ENCODE measurements around the gene PDE7B. TPM values are rescaled to one million over a fixed set of nuclear protein-coding genes. Genes with fewer than 3 reads are reported as not detected.

The PDE7B gene
- total RNA-seq, 1 donor from 2014 or later, result 5.1 TPM

DNA sequence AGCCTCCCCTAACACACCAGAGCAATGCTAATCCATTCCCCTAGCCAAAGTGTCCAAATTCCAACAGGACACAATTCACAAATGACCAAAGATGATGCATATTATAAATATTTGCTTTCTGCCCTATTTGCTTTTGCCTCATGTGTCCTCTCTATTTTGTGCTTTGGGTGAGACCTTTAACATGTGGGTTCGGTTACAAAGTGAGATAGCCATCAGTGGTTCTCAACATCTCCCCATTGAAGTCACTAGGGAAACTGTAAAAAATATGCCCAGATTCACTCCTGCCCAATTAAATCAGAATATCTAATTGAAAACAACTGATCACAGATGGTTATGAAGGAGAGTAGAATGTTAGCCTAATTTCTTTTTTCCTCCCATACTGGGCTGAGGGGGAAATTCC lies 239.4 kb downstream of the PDE7B start:
- Mint-ChIP-seq H3K4me3 (no peak overlapping the region), H3K9me3 (peaks cover 10% of the 10 kb centered on the region), H3K36me3 (peaks cover 5% of the 10 kb centered on the region), H3K27me3 (no peaks in the 10 kb centered on the region), H3K4me1 (ENCODE audit: unreplicated experiment) (peaks cover 10% of the 10 kb centered on the region), H3K27ac (no peak overlapping the region)
- TF ChIP-seq, protein P1, sequence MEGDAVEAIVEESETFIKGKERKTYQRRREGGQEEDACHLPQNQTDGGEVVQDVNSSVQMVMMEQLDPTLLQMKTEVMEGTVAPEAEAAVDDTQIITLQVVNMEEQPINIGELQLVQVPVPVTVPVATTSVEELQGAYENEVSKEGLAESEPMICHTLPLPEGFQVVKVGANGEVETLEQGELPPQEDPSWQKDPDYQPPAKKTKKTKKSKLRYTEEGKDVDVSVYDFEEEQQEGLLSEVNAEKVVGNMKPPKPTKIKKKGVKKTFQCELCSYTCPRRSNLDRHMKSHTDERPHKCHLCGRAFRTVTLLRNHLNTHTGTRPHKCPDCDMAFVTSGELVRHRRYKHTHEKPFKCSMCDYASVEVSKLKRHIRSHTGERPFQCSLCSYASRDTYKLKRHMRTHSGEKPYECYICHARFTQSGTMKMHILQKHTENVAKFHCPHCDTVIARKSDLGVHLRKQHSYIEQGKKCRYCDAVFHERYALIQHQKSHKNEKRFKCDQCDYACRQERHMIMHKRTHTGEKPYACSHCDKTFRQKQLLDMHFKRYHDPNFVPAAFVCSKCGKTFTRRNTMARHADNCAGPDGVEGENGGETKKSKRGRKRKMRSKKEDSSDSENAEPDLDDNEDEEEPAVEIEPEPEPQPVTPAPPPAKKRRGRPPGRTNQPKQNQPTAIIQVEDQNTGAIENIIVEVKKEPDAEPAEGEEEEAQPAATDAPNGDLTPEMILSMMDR (conservative IDR thresholded peaks at IDR 0.05), result no peak
- no peak for DNase-seq (ENCODE audit: extremely low spot score, unreplicated experiment)

- TF ChIP-seq, protein P1 (conservative IDR thresholded peaks at IDR 0.05), result no peak
- no peak for DNase-seq (ENCODE audit: extremely low spot score, unreplicated experiment)
- no peak overlapping the region for H3K4me3 Mint-ChIP-seq
Observed at GRCh38 chr6:136092897-136093296, 241.4 kb downstream of the PDE7B start.

GRCh38 chr6:136093835-136094234 lies 242.3 kb downstream of the PDE7B start:
- no peaks in the 10 kb centered on the region for H3K27me3 Mint-ChIP-seq
- H3K27ac Mint-ChIP-seq, result no peak overlapping the region
- H3K36me3 Mint-ChIP-seq, result peaks cover 14% of the 10 kb centered on the region
- DNase-seq (ENCODE audit: extremely low spot score, unreplicated experiment), result no peak
- TF ChIP-seq, protein P1 (conservative IDR thresholded peaks at IDR 0.05), result no peak
- peaks cover 14% of the 10 kb centered on the region for H3K9me3 Mint-ChIP-seq
- peaks cover 10% of the 10 kb centered on the region for H3K4me1 Mint-ChIP-seq (ENCODE audit: unreplicated experiment)
- H3K4me3 Mint-ChIP-seq, result no peak overlapping the region

More at GRCh38 chr6:136092897-136093296, 241.4 kb downstream of the PDE7B start:
- no peak overlapping the region for H3K27ac Mint-ChIP-seq
- no peaks in the 10 kb centered on the region for H3K27me3 Mint-ChIP-seq
- H3K4me1 Mint-ChIP-seq (ENCODE audit: unreplicated experiment), result peaks cover 10% of the 10 kb centered on the region
- H3K9me3 Mint-ChIP-seq, result peaks cover 14% of the 10 kb centered on the region
- H3K36me3 Mint-ChIP-seq, result peaks cover 14% of the 10 kb centered on the region

DNA sequence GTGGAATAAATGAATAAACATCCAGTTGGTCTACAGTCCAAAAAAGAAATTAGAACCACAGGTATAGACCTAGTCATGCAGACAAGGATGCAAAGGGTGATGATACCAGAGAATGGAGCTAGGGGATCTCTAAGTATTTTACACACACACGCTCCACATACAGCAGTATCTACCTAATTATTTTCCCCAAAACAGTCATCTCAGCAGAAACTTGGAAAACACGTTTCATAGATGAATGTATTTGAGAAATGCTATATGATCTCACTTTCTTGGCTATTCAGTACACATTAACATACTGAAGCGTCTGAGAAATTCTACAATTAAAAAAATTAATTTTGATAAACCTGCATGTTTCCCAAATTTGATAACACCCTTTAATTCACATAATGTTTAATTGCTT lies 243.3 kb downstream of the PDE7B start:
- Mint-ChIP-seq H3K9me3 (peaks cover 14% of the 10 kb centered on the region), H3K4me1 (ENCODE audit: unreplicated experiment) (peaks cover 10% of the 10 kb centered on the region), H3K36me3 (peaks cover 14% of the 10 kb centered on the region), H3K4me3 (no peak overlapping the region), H3K27me3 (no peaks in the 10 kb centered on the region), H3K27ac (no peak overlapping the region)
- DNase-seq (ENCODE audit: extremely low spot score, unreplicated experiment), result no peak
- TF ChIP-seq, protein P1 (conservative IDR thresholded peaks at IDR 0.05), result no peak

DNA sequence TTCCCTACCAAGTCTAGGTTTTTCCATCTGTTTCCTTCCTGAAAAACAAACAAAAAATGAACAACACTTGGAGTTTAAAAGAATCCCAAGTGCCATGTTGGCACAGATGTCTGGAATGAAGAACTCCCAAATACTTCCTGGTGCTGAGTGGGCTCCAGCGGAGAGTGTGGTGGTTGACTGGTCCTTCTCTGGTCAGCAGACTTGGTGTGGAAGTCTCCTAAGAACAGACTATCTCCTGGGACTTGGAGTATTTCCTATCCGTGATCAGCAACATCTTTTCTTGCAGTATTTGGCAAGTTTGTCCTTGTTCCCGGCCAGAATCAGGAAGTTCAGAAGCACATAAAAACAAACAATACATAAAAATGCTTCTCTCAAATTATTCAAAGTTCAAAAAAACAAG lies 244.5 kb downstream of the PDE7B start:
- no peak overlapping the region for H3K4me3 Mint-ChIP-seq
- H3K27ac Mint-ChIP-seq, result no peak overlapping the region
- TF ChIP-seq, protein P1 (conservative IDR thresholded peaks at IDR 0.05), result no peak
- H3K4me1 Mint-ChIP-seq (ENCODE audit: unreplicated experiment), result peaks cover 4% of the 10 kb centered on the region
- DNase-seq (ENCODE audit: extremely low spot score, unreplicated experiment), result no peak
- peaks cover 14% of the 10 kb centered on the region for H3K9me3 Mint-ChIP-seq
- H3K27me3 Mint-ChIP-seq, result no peaks in the 10 kb centered on the region
- peaks cover 14% of the 10 kb centered on the region for H3K36me3 Mint-ChIP-seq
